NCI-H2171 (cell line): ENCODE results near the gene TIAM2.

Experiments used
- DNase-seq: peaks from one replicate; lab custom pipeline; 2025; lab: John Stamatoyannopoulos, UW

Gene TIAM2

DNA sequence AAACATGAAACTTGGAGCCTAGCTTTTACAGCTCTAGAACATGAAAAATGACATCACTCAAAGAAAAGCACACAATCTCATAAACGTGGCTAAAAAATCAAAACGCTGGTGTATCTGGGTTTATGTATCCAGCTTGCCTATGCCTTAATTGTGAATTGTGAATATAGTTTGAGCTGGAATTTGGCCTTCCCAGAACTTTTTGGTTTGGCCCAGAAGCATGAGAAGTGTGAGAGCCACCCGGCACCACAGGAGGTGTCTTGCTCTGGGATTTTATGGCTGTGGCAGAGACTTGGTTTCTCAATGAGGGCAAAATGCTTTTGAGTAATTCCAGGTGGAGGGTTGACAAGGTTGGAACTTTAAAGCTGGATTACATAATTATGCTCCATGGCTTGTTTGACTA, 69.2 kb downstream of the TIAM2 start:
- DNase-seq = no peak

DNA sequence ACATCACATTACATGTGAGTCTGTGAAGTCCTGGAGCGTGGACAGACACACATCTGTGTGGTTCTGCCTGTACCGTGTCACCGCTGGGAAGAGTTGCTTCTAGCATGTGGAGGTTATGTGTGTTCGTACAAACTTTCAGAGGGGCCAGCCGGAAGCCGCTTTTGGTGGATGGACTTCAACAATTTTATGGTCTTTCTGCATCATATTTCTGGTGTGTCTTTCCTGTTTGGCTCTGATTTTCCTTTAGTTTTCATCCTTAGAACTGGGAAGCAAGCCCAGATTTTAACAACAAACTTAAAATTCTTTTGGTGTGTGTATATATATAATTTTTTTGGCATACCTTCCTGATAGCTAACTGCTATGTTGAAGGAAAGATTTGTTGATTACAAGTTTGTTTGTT, 71.2 kb downstream of the TIAM2 start:
- no peak for DNase-seq

DNA sequence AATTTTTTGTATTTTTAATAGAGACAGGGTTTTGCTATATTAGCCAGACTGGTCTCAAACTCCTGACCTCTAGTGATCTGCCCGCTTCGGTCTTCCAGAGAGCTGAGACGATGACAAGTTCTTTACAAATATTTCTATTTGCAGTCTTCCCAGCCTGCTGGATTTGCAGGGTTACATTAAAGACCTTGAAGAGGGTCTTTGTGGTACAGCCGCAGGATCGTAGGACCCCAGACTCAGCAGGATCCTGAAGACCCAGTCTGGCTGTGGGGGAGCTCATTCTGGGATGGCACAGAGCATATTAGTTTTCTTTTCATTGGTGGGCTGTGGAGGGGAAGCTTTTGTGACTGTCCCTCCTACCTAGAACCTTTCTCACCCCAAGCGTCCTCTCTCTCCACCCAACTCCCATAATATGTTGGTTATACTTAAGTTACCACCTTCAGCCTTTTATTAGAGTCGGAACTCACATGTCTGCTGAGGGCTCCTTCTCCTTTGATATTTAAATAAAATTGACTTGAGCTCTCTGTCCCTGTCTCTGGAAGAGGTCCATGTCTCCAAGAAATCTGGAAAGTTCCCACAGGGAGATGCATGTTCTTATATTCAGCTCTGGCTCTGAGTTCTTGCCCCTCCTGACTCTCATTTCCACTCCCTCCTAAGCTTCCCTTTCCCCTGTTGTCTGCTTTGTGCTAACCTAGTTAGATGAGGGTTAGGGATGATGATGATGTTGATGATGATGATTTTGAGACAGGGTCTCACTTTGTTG, 72.0 kb downstream of the TIAM2 start:
- no peak for DNase-seq

DNA sequence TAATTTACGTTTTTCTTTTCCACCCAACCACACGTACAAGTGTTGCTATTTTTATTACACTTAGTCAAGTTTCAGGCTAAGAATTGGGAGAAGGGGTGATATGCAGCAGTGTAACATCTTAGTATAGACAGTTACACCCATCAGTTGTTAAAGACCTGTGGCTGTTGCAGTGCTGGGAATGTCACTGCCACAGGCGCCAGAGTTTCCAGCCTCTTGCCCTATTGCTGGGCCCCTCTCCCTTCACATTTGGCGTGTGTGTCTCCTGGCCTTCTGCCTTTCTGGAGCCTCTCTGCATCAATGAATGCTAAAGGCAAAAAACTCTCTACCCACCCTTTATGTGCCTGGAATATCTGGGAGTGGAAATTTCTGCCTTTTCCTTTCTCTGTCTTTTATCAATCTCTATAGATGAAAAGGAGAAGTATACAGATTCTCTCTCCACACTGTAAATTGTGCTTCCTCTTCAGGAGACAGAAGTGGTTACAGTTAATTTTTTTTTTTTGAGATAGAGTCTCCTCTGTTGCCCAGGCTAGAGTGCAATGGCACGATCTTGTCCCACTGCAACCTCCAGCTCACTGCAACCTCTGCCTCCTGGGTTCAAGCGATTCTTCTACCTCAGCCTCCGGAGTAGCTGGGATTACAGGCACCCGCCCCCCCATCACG, 73.0 kb downstream of the TIAM2 start:
- DNase-seq = no peak

DNA sequence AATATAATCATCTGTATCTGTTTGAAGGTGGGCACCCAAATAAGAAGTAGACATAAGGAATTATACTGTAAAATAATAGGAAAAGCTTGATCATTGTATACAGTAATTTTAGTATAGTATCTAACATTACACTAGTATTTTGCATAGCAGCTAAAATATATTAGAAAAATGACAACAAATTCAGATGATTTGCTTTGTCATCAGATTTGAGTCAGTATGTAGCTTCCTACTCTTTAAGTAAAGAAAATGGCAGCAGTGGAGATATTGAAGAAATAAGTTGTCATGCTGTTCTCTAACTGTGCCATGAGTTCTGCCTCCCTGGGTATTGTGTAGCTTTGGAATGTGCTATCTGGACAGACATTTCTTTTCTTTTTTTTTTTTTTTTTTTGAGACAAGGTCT, 74.4 kb downstream of the TIAM2 start:
- DNase-seq = no peak

DNA sequence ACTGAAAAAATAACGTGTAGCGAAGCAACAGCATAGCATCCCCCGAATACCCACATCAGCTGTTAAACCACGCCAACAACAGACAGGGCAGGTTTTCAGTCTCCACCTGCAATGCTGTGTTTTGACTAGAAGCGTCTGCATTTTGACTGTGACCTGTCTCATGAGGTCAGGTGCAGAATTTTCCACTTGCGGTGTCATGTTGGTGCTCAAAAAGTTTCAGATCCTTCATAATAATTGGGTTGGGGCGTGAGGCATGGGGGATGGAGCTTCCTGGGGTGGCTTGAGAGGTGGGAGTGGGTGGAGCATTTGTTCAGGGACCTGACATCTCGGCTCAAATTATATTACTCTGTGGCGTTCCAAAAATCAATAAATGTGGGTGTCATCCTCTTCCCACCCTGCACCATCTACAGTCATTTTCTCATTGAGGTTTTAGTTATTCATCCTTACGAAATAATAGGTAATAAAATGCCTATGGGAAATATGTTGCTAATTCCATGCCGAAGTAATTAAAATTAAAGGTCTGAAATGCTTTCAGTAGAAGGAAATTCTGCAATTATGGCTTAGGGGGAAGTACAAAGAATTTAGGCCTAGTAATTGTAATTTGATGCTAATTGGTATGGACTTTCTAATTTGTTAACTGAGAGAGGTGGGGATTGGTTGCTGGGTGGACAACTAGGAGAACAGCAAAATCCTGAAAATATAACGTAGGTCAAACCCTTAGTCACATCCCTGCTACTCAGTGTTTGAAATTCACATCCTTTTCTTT, 81.0 kb downstream of the TIAM2 start:
- DNase-seq = no peak

DNA sequence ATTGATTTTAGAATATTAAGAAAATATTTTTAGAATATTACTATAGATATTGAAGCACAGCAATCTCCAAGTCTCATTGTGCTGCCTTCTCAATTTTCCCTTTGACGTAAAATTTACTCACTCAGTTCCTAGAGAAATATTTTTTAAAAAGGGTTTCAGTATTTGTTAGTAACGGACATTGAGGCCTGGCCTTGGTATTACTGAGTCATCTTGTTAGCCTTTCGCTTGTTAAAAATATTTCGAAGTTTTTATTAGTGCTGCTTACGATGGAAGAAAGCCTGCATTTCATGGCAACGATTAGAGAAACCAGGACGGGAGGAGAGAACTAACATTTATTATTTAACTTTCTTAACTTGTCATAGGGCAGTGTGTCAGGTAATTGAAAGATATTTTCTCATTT, 82.2 kb downstream of the TIAM2 start:
- DNase-seq = no peak

DNA sequence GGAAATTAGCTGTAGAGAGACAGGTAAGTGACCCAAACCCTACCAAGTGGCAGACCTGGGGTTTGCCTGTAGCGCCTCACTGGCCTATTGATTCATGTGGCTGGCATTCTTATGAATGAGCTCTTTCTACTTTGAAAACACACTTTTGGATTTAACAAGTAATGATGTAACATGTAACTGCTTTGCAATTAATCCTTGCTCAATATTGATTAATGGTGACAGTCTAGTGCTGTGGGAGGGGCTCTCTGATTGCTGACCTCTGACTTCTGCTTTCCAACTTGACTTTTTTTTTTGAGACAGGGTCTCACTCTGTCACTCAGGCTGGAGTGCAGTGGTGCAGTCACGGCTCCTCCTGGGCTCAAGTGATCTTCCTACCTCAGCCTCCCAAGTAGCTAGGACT, 82.7 kb downstream of the TIAM2 start:
- DNase-seq = no peak

DNA sequence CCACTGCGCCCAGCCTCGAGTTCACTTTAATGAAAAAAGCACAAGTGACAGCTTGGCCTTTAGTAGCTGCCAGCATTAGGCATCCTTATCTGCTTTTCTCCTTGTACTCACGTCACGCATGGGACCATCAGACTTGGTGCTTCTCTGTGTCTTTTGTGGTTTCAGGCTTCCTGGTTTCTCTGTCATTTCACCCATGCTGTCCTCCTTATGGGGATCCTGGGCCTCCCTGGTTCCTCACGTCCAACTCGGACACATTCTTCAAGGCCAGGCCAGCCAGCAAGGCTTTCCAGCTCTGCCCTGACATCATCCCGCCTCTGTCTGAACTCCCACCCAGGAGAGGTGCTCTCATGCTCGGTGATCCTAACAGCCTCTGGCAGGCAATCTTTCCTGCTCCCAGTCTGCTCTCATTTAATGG, 83.2 kb downstream of the TIAM2 start:
- DNase-seq = no peak

DNA sequence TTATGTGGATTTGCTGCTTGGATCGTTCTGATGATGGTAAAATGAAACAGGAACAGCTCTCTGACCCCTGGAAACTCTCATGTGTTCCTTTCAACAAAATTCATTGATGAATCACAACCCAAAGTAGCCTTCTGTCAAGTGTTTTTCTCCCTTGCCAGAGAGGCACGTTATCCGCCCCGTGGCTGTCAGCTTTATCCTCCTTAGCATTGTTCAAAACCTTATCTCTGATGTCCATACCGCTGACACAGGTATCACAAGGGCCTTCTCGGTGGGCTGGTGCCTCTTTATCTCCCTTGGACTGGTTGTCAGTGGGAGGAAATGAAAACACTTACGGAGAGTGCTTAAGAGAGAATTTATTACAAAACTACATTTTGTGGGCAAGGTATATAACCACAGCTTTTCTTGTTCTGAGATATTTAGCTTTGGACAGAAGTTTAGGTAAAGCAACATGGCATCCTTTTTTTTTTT, 84.9 kb downstream of the TIAM2 start:
- no peak for DNase-seq

DNA sequence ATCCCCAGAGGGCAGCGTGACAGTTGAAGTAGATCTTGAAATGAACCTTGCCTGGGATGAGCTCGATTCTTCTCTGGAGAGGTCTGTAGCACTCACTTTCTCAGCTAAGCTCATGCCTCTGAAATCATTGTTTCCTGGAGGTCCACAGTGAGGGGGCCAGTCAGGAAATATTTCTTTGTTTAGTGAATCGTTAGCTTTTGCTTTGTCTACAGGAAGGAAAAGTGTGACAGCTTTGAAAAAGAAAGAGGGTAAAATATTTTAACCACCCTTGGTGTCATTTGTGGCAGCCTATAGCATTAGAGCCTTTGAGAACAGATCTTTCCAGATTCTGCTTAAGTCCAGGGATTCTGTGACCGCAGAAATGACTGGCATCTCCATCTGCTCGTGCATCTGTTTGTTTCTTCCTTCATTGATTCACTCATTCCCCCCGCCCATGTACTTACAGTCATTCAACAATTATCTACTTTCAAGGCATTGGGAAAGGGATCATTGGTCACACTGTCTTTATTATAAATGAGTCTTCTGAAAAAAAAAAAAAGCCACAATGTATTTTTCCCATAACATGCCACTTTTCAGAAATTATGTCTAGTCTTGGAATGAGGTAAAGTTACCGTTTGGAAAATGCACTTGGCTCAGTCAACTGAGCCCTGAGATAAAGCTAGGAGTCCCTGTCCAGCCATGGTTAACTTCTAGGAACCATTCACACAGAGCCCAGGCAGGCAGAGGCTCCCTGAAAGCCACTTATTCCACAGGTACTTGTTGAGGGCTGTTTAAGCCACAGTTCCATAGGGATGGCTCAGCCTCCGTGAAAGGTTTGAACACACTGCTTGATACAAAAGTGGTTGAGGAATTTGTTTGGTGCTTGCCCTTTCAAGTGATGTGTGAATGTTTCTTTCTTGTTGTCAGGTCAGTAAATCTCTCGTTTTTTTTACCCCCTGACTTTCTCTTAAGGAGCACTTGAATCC, 86.0 kb downstream of the TIAM2 start:
- no peak for DNase-seq

DNA sequence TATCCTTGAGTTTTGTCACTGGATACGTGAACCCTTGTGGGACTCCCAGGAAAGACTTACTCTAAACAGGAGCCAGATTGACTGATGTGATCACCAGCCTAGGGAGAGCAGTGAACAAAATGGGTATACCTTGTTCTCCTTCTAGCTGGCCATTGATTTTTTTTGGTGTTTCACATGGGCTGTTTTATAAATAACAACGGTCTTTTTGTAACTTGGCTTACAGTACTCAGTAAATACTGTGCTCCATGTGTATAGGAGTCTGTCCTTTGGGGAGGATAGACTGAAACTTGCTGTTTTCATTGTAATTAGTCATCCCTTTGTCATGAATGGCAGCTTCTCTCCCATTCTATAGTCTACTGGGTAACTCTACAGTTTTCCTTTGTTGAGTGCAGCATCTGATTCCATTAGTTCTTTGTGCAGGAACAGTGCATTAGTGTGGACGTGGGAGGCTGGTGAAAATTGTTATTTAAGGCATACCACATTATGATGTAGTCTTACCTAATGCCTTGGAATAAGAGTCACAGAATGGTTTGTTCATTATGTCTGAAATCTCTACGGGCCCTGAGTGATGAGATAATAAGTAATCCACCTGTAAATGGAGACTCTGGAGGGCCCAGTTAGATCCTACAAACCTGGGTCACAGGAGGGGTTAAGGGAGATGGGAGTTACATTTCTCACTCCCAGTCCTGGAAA, 89.5 kb downstream of the TIAM2 start:
- no peak for DNase-seq

DNA sequence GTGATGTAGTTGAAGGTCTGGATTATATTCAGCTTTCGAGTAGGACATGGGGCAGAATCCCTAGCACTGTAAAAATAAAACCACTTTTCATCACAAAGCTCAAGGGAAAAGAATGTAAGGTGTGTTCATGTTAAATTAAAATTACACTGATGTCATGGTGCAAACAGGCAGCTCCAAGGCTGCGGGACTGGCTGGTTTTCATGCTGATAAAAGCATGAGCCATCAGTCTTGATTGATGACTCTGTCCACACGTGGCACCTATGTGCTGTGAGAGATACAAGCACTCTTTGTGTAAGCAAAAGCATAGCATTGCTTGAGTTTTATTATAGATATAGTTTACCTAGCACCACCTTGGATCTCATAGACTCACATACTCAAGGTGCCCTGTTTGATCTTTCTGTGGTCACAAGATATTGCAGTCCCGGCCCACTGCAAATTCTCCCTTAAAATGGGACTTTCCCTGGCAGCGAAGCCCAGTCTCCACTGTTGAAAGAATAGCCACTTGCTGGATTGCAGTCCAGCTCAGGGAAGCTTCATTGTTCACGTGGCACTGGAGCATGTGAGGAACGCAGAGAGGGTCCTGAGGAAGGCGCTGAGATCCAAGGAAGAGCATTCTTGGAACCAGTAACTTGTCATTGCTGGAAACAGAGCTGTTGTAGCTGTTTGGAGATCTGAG, 90.6 kb downstream of the TIAM2 start:
- DNase-seq = no peak

DNA sequence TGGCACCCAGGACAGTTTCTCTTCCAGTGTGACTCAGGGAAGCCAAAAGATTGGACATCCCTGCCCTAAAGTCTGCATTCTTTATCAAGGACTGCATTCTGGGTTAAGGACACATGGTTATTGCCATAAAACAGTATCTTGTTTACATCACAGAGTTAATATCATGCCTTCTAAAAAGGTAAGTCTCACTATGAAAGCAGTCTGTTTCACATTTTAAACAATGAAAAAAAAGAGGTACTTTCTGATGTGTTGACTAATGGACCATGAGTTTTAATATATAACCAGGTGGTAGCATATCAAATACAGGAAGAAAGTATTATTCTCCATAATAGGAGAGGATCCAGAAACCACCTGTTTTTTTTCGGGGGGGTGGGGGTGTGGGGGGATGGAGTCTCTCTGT, 93.7 kb downstream of the TIAM2 start:
- DNase-seq = no peak

DNA sequence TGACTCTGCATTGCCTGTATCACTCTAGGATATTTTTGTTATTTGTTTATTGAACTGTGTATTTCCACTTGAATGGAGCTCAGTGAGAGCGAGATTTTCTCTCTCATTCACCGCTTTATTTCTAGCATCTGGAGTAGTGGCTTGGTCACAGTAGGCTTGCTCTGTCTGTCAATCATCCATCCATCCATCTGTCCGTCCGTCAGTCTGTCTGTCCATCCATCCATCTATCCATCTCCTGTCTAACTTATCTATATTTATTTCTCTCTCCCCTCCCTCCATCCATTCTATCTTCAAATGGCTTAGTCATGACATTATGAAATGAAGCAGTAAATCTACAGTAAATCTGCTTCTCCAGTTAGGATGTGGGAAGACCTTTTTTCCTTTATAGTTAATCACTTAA, 94.6 kb downstream of the TIAM2 start:
- no peak for DNase-seq

DNA sequence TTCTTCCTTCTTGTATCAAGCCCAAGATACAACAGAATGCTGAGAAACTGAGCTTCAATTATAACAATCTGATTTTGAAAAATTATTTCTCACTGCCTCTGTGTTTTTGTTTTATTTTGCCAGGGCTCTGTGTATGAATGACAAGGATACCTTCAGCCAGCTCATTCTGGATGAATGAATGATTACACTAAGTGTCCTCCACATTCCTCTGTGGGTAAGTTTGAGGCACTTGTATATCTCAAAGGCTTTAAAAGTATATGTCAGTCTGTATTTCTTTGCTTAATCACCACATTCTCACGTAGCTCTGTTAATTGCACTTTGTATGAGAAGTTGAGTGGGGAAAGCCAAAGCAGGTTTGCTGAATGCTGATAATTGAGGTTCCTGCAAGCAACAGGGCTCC, 95.1 kb downstream of the TIAM2 start:
- DNase-seq = no peak

DNA sequence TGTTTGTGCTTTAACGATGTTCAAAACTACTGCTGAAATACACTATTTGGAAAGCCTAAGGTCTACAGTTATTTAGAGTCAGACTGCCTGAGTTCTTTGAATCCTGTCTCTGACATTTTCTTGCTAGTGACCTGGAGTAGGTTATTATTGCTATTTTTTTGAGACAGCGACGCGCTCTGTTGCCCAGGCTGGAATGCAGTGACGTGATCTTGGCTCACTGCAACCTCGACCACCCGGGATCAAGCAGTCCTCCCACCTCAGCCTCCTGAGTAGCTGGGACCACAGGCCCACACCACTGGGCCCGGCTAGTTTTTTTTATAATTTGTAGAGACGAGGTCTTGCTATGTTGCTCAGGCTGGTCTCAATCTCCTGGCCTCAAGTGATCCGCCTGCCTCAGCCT, 96.6 kb downstream of the TIAM2 start:
- no peak for DNase-seq

DNA sequence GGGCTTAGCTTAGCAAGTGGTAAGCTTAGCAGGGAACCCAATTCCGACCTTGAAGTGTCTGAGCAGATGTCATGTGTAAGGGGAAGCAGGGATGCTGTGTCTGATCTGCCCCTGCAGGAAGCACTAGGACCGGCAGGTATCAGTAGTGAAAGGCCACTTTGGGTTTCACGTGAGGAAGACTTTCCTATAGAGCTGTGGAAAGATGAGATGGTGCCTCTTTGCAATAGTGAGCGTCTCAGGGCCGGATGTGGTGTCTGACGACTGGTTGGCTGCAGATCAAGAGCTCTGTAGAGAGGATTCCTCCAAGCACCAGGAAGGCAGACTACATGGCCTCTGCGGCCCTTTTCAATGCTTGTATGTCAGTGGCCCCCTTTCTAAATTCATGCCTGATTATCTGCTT, 98.3 kb downstream of the TIAM2 start:
- DNase-seq = no peak

DNA sequence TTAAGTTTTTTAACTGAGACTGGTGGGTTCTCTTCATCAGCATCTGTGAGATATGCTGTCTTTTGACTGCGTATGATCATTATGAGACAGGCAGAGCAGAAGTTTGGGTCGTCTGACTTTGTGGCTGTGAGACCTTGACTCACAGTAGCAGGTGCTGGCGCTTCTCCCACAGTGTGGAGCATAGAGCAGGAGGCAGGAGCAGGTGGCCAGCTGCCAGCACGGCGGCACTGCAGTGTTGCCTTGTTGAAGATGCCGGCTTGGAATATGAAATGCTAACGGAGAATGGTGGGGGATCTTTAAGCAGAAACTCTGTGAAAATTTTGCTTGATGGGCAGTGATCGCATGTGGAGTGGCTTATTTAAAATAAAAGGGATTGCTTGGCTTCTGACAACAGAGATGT, 105.0 kb downstream of the TIAM2 start:
- peak; percentile 77 for DNase-seq

DNA sequence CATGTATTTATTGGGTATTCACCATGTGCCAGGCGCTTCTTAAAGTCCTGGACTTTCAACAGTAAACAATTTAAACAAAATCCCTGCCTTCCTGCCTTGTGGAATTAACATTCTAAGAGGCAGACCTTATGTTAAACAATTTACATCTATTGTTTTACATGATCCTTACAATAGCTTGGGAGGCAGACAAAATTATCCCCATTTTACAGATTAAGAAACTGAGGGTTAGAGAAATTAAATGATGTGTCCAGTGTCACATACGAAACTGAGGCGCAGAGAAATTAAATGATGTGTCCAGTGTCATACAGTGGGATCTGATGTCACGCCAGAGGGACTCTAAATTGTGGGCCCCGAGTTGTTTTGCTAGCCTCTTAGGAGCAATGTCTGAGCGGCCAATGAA, 105.5 kb downstream of the TIAM2 start:
- no peak for DNase-seq
